Measurements from ENCODE around the gene OR7A17.

OR7A17 gene

GRCh38 chr19:14848822-14849221 lies 37.1 kb downstream of the OR7A17 start, which contains the start of gene OR7A10:
OR7A10 (minus strand) TSS chr19:14848922; CDS start chr19:14841877, 7,045 bp downstream.
- no peak within 1 kb of the TSS for H3K4me2 ChIP-seq
- no peaks in the 10 kb centered on the region for H4K20me1 ChIP-seq
- H3K9ac ChIP-seq: no peak within 1 kb of the TSS
- no peaks in the 10 kb centered on the region for H3K36me3 ChIP-seq
- H3K9me3 ChIP-seq: no peaks in the 10 kb centered on the region
- H3K4me1 ChIP-seq: no peaks in the 10 kb centered on the region
- no peak within 1 kb of the TSS for H3K4me3 ChIP-seq
- H3K27ac ChIP-seq: no peak within 1 kb of the TSS
- no peaks in the 10 kb centered on the region for H3K27me3 ChIP-seq
- no peak for TF ChIP-seq Cebpa-rat (IDR thresholded peaks at IDR 0.05)

- no peaks in the 10 kb centered on the region for H3K36me3 ChIP-seq
- no peak overlapping the region for H3K4me3 ChIP-seq
- H3K9ac ChIP-seq: no peak overlapping the region
- no peaks in the 10 kb centered on the region for H3K9me3 ChIP-seq
- H3K4me2 ChIP-seq: no peak overlapping the region
- peaks cover 10% of the 10 kb centered on the region; the same call in 1 of the 2 replicates for H3K4me1 ChIP-seq
- no peak overlapping the region for H3K27ac ChIP-seq
- no peaks in the 10 kb centered on the region for H3K27me3 ChIP-seq
- no peak for TF ChIP-seq Cebpa-rat (IDR thresholded peaks at IDR 0.05)
- H4K20me1 ChIP-seq: no peaks in the 10 kb centered on the region
These were observed 42.4 kb downstream of the OR7A17 start for GRCh38 chr19:14843578-14843977.

- no peak for TF ChIP-seq Cebpa-rat (IDR thresholded peaks at IDR 0.05)
- Histone ChIP-seq H3K27ac (no peak overlapping the region), H3K36me3 (no peaks in the 10 kb centered on the region), H3K27me3 (no peaks in the 10 kb centered on the region), H3K9ac (no peak overlapping the region), H4K20me1 (no peaks in the 10 kb centered on the region), H3K4me3 (no peak overlapping the region), H3K9me3 (no peaks in the 10 kb centered on the region), H3K4me1 (peaks cover 10% of the 10 kb centered on the region; the same call in 1 of the 2 replicates), H3K4me2 (no peak overlapping the region)
These were observed 42.8 kb downstream of the OR7A17 start for GRCh38 chr19:14843169-14843568.

- no peak for TF ChIP-seq Cebpa-rat (IDR thresholded peaks at IDR 0.05)
- Histone ChIP-seq H3K4me3 (no peak overlapping the region), H3K9me3 (no peaks in the 10 kb centered on the region), H3K27ac (no peak overlapping the region), H3K36me3 (no peaks in the 10 kb centered on the region), H4K20me1 (no peaks in the 10 kb centered on the region), H3K27me3 (no peaks in the 10 kb centered on the region), H3K4me1 (peaks cover 16% of the 10 kb centered on the region), H3K4me2 (no peak overlapping the region; the same call in 1 of the 2 replicates), H3K9ac (no peak overlapping the region)
These were observed 45.7 kb downstream of the OR7A17 start for GRCh38 chr19:14840206-14840605.

GRCh38 chr19:14837391-14837790 lies 48.5 kb downstream of the OR7A17 start:
- H3K9ac ChIP-seq: no peak overlapping the region
- no peaks in the 10 kb centered on the region for H3K27me3 ChIP-seq
- no peak overlapping the region for H3K27ac ChIP-seq
- no peak for TF ChIP-seq Cebpa-rat (IDR thresholded peaks at IDR 0.05)
- peaks cover 31% of the 10 kb centered on the region for H3K4me1 ChIP-seq
- H4K20me1 ChIP-seq: no peaks in the 10 kb centered on the region
- no peaks in the 10 kb centered on the region for H3K36me3 ChIP-seq
- no peak overlapping the region for H3K4me3 ChIP-seq
- H3K9me3 ChIP-seq: no peaks in the 10 kb centered on the region
- H3K4me2 ChIP-seq: no peak overlapping the region

- Histone ChIP-seq H3K27ac (no peak within 1 kb of the TSS), H3K36me3 (no peaks in the 10 kb centered on the region), H3K9me3 (no peaks in the 10 kb centered on the region), H3K27me3 (no peaks in the 10 kb centered on the region), H4K20me1 (no peaks in the 10 kb centered on the region), H3K4me3 (no peak within 1 kb of the TSS), H3K4me1 (peaks cover 23% of the 10 kb centered on the region), H3K4me2 (peak within 1 kb of the TSS; percentile 57), H3K9ac (no peak within 1 kb of the TSS; the same call in 1 of the 2 replicates)
- no peak for TF ChIP-seq Cebpa-rat (IDR thresholded peaks at IDR 0.05)
These were observed 50.9 kb downstream of the OR7A17 start, which contains the start of the genes OR7A5 and OR7C1 for GRCh38 chr19:14835011-14835410. OR7A5 (minus strand) TSS chr19:14835185; CDS start chr19:14828241, 6,944 bp downstream. OR7C1 (minus strand) TSS chr19:14835185; CDS start chr19:14800136, 35,049 bp downstream.

GRCh38 chr19:14830702-14831101 lies 55.2 kb downstream of the OR7A17 start:
- Histone ChIP-seq H3K9me3 (peaks cover under 1% of the 10 kb centered on the region), H3K27ac (no peak overlapping the region), H4K20me1 (no peaks in the 10 kb centered on the region), H3K4me3 (no peak overlapping the region), H3K27me3 (no peaks in the 10 kb centered on the region), H3K4me2 (no peak overlapping the region; the same call in 1 of the 2 replicates), H3K9ac (no peak overlapping the region), H3K36me3 (no peaks in the 10 kb centered on the region), H3K4me1 (peaks cover 20% of the 10 kb centered on the region)
- TF ChIP-seq Cebpa-rat (IDR thresholded peaks at IDR 0.05): no peak
